ENCODE data around the gene KCTD7. TPM values are rescaled to one million over a fixed set of nuclear protein-coding genes. Genes with fewer than 3 reads are reported as not detected.
"Not testable (repeated sequence)": the region's sequence is repeated elsewhere in the genome, so short reads cannot be mapped to it uniquely, and the experiment has no call there.

The KCTD7 gene
- total RNA-seq, 1 experiment from 2014 or later = 5.5 TPM

- H3K4me1 Mint-ChIP-seq (ENCODE audit: low read depth, unreplicated experiment) = no peaks in the 10 kb centered on the region
- TF ChIP-seq CTCF (IDR thresholded peaks at IDR 0.05; ENCODE audit: unreplicated experiment) = no peak
- intact Hi-C loops (cut with micrococcal nuclease; ENCODE audit: unreplicated experiment) = no loop called here
Observed at GRCh38 chr7:66615699-66616098, 13.0 kb upstream of the KCTD7 start.

GRCh38 chr7:66617295-66617694 lies 11.4 kb upstream of the KCTD7 start:
- CTCF ChIA-PET = interaction anchor here (1.1 kb wide), 1 partner anchor 31 kb away, joined by 3 read pairs; no protein-coding TSS in a partner anchor

More at GRCh38 chr7:66615699-66616098, 13.0 kb upstream of the KCTD7 start:
- no peak for DNase-seq
- Mint-ChIP-seq H3K27ac (ENCODE audit: unreplicated experiment) (no peak overlapping the region), H3K4me3 (ENCODE audit: low read depth, unreplicated experiment) (no peak overlapping the region), H3K36me3 (ENCODE audit: insufficient read depth, unreplicated experiment) (no peaks in the 10 kb centered on the region), H3K27me3 (ENCODE audit: unreplicated experiment) (no peaks in the 10 kb centered on the region), H3K9me3 (ENCODE audit: low read depth, unreplicated experiment) (no peaks in the 10 kb centered on the region)
- CTCF ChIA-PET = interaction anchor here (0.7 kb wide), 1 partner anchor 89 kb away, joined by 4 read pairs; no protein-coding TSS in a partner anchor
- no TSS peak for BruUV-seq (replicated peaks)

GRCh38 chr7:66619341-66619948 lies 9.2 kb upstream of the KCTD7 start:
- CTCF ChIA-PET; H3K27ac Mint-ChIP-seq (ENCODE audit: unreplicated experiment); H3K4me3 Mint-ChIP-seq (ENCODE audit: low read depth, unreplicated experiment); BruUV-seq (replicated peaks); intact Hi-C loops (cut with micrococcal nuclease; ENCODE audit: unreplicated experiment); H3K27me3 Mint-ChIP-seq (ENCODE audit: unreplicated experiment); H3K36me3 Mint-ChIP-seq (ENCODE audit: insufficient read depth, unreplicated experiment); H3K9me3 Mint-ChIP-seq (ENCODE audit: low read depth, unreplicated experiment); DNase-seq; H3K4me1 Mint-ChIP-seq (ENCODE audit: low read depth, unreplicated experiment): not testable (repeated sequence)

More at GRCh38 chr7:66617295-66617694, 11.4 kb upstream of the KCTD7 start:
- BruUV-seq (replicated peaks) = no TSS peak
- intact Hi-C loops (cut with micrococcal nuclease; ENCODE audit: unreplicated experiment) = no loop called here
- no peaks in the 10 kb centered on the region for H3K36me3 Mint-ChIP-seq (ENCODE audit: insufficient read depth, unreplicated experiment)
- H3K27ac Mint-ChIP-seq (ENCODE audit: unreplicated experiment) = no peak overlapping the region
- DNase-seq = no peak
- TF ChIP-seq CTCF (IDR thresholded peaks at IDR 0.05; ENCODE audit: unreplicated experiment) = no peak
- H3K27me3 Mint-ChIP-seq (ENCODE audit: unreplicated experiment) = no peaks in the 10 kb centered on the region
- H3K4me3 Mint-ChIP-seq (ENCODE audit: low read depth, unreplicated experiment) = no peak overlapping the region
- no peaks in the 10 kb centered on the region for H3K9me3 Mint-ChIP-seq (ENCODE audit: low read depth, unreplicated experiment)
- H3K4me1 Mint-ChIP-seq (ENCODE audit: low read depth, unreplicated experiment) = no peaks in the 10 kb centered on the region

GRCh38 chr7:66626331-66626934 lies 2.2 kb upstream of the KCTD7 start:
- H3K4me1 Mint-ChIP-seq (ENCODE audit: low read depth, unreplicated experiment) = peaks cover 10% of the 10 kb centered on the region
- CTCF ChIA-PET = no interaction called here
- no peak overlapping the region for H3K27ac Mint-ChIP-seq (ENCODE audit: unreplicated experiment)
- no peak overlapping the region for H3K4me3 Mint-ChIP-seq (ENCODE audit: low read depth, unreplicated experiment)
- no peak for TF ChIP-seq CTCF (IDR thresholded peaks at IDR 0.05; ENCODE audit: unreplicated experiment)
- DNase-seq = no peak
- no peaks in the 10 kb centered on the region for H3K27me3 Mint-ChIP-seq (ENCODE audit: unreplicated experiment)
- intact Hi-C loops (cut with micrococcal nuclease; ENCODE audit: unreplicated experiment) = no loop called here
- no peaks in the 10 kb centered on the region for H3K9me3 Mint-ChIP-seq (ENCODE audit: low read depth, unreplicated experiment)
- BruUV-seq (replicated peaks) = no TSS peak
- H3K36me3 Mint-ChIP-seq (ENCODE audit: insufficient read depth, unreplicated experiment) = peaks cover 24% of the 10 kb centered on the region

GRCh38 chr7:66627151-66627681 lies 1.5 kb upstream of the KCTD7 start:
- BruUV-seq (replicated peaks) = no TSS peak
- Mint-ChIP-seq H3K27ac (ENCODE audit: unreplicated experiment) (no peak overlapping the region), H3K4me1 (ENCODE audit: low read depth, unreplicated experiment) (peaks cover 10% of the 10 kb centered on the region), H3K9me3 (ENCODE audit: low read depth, unreplicated experiment) (no peaks in the 10 kb centered on the region), H3K36me3 (ENCODE audit: insufficient read depth, unreplicated experiment) (peaks cover 24% of the 10 kb centered on the region), H3K4me3 (ENCODE audit: low read depth, unreplicated experiment) (peak overlapping the region; percentile 73), H3K27me3 (ENCODE audit: unreplicated experiment) (no peaks in the 10 kb centered on the region)
- intact Hi-C loops (cut with micrococcal nuclease; ENCODE audit: unreplicated experiment) = no loop called here
- DNase-seq = no peak
- TF ChIP-seq CTCF (IDR thresholded peaks at IDR 0.05; ENCODE audit: unreplicated experiment) = no peak
- CTCF ChIA-PET = interaction anchor here (1.1 kb wide), 1 partner anchor 38 kb away, joined by 3 read pairs; no protein-coding TSS in a partner anchor

Measured in Calu3 (cell line).